ENCODE results near the gene INSC.

DNA sequence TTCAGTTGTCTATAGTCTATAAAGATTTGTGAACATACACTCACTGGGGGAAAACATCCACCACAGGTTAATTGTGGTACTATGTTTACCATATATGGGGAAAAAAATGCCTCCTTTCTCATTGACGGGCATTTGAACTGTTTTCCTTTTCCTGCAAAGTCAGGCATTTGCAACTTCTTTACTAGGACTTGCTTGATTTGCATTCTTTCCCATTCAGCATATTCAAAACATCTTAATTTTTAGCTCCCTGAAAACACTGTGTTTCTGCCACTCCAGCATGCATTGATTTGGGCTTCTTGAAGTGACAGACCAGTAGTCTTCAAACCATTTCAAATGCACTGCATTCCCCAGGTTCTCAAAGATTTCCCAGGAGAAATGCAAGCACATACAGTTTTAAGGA lies 67.6 kb downstream of the INSC start:
- no peak for TF ChIP-seq ZFP3 (CRISPR knock-in tag; IDR thresholded peaks at IDR 0.05)
- TF ChIP-seq BACH2 (CRISPR knock-in tag; IDR thresholded peaks at IDR 0.05; ENCODE audit: borderline replicate concordance): no peak
- no peak for TF ChIP-seq CSDC2 (CRISPR knock-in tag; IDR thresholded peaks at IDR 0.05)
- no peak for TF ChIP-seq ISL1 (CRISPR knock-in tag; IDR thresholded peaks at IDR 0.05)
- TF ChIP-seq GLIS3 (CRISPR knock-in tag; IDR thresholded peaks at IDR 0.05): no peak
- TF ChIP-seq PPARA (CRISPR knock-in tag; IDR thresholded peaks at IDR 0.05; ENCODE audit: borderline replicate concordance): no peak
- no peak for TF ChIP-seq ZNF565 (CRISPR knock-in tag; conservative IDR thresholded peaks at IDR 0.05; ENCODE audit: low read depth)
- TF ChIP-seq, protein P1, sequence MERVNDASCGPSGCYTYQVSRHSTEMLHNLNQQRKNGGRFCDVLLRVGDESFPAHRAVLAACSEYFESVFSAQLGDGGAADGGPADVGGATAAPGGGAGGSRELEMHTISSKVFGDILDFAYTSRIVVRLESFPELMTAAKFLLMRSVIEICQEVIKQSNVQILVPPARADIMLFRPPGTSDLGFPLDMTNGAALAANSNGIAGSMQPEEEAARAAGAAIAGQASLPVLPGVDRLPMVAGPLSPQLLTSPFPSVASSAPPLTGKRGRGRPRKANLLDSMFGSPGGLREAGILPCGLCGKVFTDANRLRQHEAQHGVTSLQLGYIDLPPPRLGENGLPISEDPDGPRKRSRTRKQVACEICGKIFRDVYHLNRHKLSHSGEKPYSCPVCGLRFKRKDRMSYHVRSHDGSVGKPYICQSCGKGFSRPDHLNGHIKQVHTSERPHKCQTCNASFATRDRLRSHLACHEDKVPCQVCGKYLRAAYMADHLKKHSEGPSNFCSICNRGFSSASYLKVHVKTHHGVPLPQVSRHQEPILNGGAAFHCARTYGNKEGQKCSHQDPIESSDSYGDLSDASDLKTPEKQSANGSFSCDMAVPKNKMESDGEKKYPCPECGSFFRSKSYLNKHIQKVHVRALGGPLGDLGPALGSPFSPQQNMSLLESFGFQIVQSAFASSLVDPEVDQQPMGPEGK (CRISPR knock-in tag; IDR thresholded peaks at IDR 0.05; ENCODE audit: borderline replicate concordance): no peak
- TF ChIP-seq TCF4 (CRISPR knock-in tag; IDR thresholded peaks at IDR 0.05; ENCODE audit: borderline replicate concordance): no peak
- no peak for TF ChIP-seq ESRRG (CRISPR knock-in tag; IDR thresholded peaks at IDR 0.05)
- no peak for TF ChIP-seq SNAI2 (CRISPR knock-in tag; IDR thresholded peaks at IDR 0.05)
